Activated CD8-positive, alpha-beta memory T cell treated with anti-CD3 and anti-CD28 coated beads, Interleukin-2, amount 50 U/mL, for 24 hours (primary cell): ENCODE results near the gene RAD17.

ENCODE experiments used
- DNase-seq: peaks from one replicate; pipeline ENCODE4 v3.0.0-alpha.2; 2020; ENCODE audit errors: extremely low read depth

The RAD17 gene

GRCh38 chr5:69462170-69462569 is 92.6 kb downstream of the RAD17 start:
- DNase-seq = no peak
